MM.1S (cell line): ENCODE results near the gene SLX9.

Source experiments
- CTCF ChIP-seq: fragments of 300-600 bp; sonication (generic); IDR thresholded peaks from 2 replicates; pipeline ENCODE4 v1.5.1; 2016; ENCODE audit warnings: antibody characterized with exemption, low read length, mixed read lengths
- EZH2 ChIP-seq: fragments of 300-600 bp; sonication (generic); optimal IDR thresholded peaks from 2 replicates; pipeline ENCODE3; 2017; ENCODE audit warnings: low read depth, mild to moderate bottlenecking, antibody characterized with exemption, low read length, mixed read lengths
- EZH2phosphoT487 ChIP-seq: fragments of 300-600 bp; sonication (generic); IDR thresholded peaks from 2 replicates; pipeline ENCODE4 v1.6.1; 2018; ENCODE audit warnings: antibody characterized with exemption, low read length

GRCh38 chr21:45022348-45022675, 82.5 kb downstream of the SLX9 start:
- TF ChIP-seq CTCF (no peak), EZH2 (no peak), EZH2phosphoT487 (no peak)
